ENCODE results near the gene INPP5J.

Gene INPP5J

DNA sequence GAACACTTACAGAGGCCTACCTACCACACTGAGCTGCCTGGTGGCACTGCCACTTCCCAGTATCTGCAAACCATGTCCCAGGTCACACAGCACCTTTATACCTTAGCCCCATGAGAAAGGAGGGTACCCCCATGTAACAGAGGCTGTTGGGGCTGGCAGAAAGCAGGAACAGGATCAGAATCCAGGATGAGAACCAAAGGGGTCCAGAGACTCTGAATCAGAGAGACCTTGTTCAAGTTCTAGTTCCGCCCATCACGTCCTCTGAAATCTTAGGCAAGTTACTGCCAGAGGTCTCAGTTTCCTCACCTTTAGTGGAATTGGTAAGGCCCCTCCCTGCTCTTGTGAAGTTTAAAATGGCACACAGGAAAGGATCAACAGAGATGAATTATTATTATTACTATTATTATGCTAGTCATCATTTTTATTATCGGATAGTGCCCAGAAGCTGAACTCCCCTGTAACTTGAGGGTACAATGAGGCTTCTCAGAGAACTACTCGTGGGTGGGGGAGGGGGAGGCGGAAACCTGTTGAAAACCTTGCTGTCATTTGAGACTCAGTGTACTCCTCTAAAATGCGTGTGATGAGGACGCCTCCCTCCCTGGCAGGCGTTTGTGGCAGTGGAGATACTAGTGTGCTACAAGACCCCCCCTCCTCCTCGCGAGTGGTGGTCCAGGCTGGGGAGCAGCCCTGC is 24.7 kb upstream of the INPP5J start:
- DNase-seq (ENCODE audit: insufficient read length) (no peak), FAIRE-seq (no peak)
- TF ChIP-seq POLR2AphosphoS5 (IDR thresholded peaks at IDR 0.05; ENCODE audit: low read depth, low read length): no peak
- TF ChIP-seq TAF1 (IDR thresholded peaks at IDR 0.05; ENCODE audit: borderline replicate concordance, low read depth, low read length): no peak
- TF ChIP-seq POLR2A (IDR thresholded peaks at IDR 0.05; ENCODE audit: low read depth, low read length): no peak

DNA sequence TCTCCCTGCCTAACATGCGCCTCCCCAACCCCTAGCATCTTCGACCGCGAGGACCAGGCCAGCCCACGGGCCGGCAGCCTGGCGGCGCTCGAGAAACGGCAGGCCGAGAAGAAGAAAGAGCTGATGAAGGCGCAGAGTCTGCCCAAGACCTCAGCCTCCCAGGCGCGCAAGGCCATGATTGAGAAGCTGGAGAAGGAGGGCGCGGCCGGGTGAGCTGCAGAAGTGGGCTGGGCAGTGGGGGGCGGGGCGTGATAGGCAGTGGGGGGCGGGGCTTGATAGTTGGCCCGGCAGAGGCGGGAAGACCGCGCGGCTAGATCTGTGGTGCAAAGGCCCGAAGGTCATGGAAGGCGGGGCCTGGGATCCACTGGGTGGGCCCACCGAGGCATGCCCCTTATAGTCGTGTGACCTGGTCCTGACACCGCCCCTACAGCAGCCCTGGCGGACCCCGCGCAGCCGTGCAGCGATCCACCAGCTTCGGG is 24.1 kb upstream of the INPP5J start:
- FAIRE-seq (no peak), DNase-seq (ENCODE audit: insufficient read length) (no peak)
- TF ChIP-seq POLR2AphosphoS5 (IDR thresholded peaks at IDR 0.05; ENCODE audit: low read depth, low read length): no peak
- TF ChIP-seq POLR2A (IDR thresholded peaks at IDR 0.05; ENCODE audit: low read depth, low read length): no peak
- TF ChIP-seq TAF1 (IDR thresholded peaks at IDR 0.05; ENCODE audit: borderline replicate concordance, low read depth, low read length): no peak

DNA sequence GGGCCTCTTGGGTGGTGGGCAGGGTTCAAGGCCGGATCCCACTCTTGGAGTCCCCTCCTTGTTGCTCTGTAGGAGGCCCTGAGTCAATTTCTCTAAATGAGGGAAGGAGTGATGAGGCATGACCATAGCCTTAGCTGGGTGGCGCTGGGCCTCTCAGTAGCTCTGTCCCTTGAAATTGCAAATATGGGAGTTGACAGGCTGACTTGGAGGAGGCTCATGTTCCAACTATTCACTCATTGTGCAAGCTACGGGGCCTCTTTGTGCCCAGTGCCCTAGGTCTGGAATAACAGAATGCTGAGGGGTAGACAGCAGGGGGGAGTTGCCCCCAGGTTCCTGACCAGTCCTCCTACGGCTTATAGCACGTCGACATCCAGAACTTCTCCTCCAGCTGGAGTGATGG is 23.4 kb upstream of the INPP5J start:
- FAIRE-seq (no peak), DNase-seq (ENCODE audit: insufficient read length) (no peak)
- no peak for TF ChIP-seq POLR2A (IDR thresholded peaks at IDR 0.05; ENCODE audit: low read depth, low read length)
- no peak for TF ChIP-seq TAF1 (IDR thresholded peaks at IDR 0.05; ENCODE audit: borderline replicate concordance, low read depth, low read length)
- TF ChIP-seq POLR2AphosphoS5 (IDR thresholded peaks at IDR 0.05; ENCODE audit: low read depth, low read length): no peak

DNA sequence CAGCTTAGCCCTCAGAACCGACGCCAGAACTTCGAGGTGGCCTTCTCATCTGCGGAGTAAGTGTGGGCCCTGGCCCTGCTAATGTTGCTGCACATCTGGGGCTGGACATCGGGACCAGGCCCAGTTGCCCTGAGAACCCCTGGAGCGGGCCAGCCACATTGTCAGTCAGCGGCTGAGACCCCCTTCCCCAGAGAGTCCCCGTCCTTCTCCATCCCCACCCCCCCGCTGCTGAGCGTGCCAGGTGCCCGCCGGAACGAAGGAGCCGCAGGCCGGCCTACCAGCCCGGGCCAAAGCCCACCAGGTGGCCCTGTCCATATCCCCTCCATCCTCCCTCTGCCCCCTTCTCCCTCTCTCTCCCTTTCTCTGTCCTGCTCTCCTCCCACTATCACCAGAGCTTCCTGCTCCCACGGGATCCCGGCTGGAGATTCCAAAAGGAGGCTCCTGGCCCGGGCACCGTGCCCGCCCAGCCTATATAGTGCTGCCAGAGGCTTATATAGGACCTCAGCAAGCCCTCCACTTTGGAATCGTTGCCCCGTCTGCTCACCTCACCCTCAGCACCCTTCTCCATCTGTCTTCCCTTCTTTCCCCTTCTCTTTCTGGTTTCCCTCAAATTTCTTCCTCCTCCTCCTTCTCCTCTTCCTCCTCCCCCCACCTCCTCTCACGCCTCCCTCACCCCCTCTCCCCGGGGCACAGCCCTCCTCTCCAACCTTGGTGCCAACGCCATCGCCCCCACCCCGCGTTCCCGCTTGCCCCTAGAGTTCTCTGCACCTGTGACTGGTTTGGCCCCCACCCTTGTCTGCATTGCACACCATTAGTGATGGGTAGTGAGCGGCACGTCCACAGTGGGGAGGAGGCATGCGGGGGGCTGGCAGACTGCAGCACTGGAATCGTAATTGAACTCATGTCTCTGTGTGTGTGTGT is 22.7 kb upstream of the INPP5J start:
- TF ChIP-seq POLR2A (IDR thresholded peaks at IDR 0.05; ENCODE audit: low read depth, low read length) (no peak), POLR2AphosphoS5 (IDR thresholded peaks at IDR 0.05; ENCODE audit: low read depth, low read length) (no peak), TAF1 (IDR thresholded peaks at IDR 0.05; ENCODE audit: borderline replicate concordance, low read depth, low read length) (no peak)
- FAIRE-seq: no peak
- DNase-seq (ENCODE audit: insufficient read length): no peak

- DNase-seq (ENCODE audit: insufficient read length) (no peak), FAIRE-seq (no peak)
- TF ChIP-seq TAF1 (IDR thresholded peaks at IDR 0.05; ENCODE audit: borderline replicate concordance, low read depth, low read length): no peak
- TF ChIP-seq POLR2A (IDR thresholded peaks at IDR 0.05; ENCODE audit: low read depth, low read length): no peak
- no peak for TF ChIP-seq POLR2AphosphoS5 (IDR thresholded peaks at IDR 0.05; ENCODE audit: low read depth, low read length)
Observed at GRCh38 chr22:31100762-31101525, 21.8 kb upstream of the INPP5J start.

GRCh38 chr22:31102441-31103081 is 20.2 kb upstream of the INPP5J start:
- FAIRE-seq: no peak
- no peak for TF ChIP-seq POLR2A (IDR thresholded peaks at IDR 0.05; ENCODE audit: low read depth, low read length)
- TF ChIP-seq POLR2AphosphoS5 (IDR thresholded peaks at IDR 0.05; ENCODE audit: low read depth, low read length): no peak
- no peak for TF ChIP-seq TAF1 (IDR thresholded peaks at IDR 0.05; ENCODE audit: borderline replicate concordance, low read depth, low read length)
- no peak for DNase-seq (ENCODE audit: insufficient read length)

DNA sequence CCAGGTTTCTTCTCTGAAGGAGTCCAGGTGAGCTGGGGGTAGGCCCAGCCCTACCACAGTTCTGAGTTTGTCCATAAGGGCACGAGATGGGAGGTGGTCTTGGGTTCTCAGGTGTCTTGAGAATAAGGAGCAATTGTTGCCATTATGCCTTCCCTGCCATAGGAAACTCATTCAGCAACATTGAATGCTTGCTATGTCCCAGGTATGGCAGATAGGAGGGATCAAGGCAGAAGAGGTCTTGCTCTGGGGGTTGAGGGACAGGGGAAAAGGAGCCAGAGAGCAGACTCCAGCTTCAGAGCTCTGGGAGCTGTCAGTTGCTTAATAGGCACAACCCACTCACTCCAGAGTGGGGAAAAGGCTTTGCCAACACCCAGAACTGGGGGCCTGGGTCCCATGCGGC is 19.7 kb upstream of the INPP5J start:
- TF ChIP-seq TAF1 (IDR thresholded peaks at IDR 0.05; ENCODE audit: borderline replicate concordance, low read depth, low read length) (no peak), POLR2A (IDR thresholded peaks at IDR 0.05; ENCODE audit: low read depth, low read length) (no peak), POLR2AphosphoS5 (IDR thresholded peaks at IDR 0.05; ENCODE audit: low read depth, low read length) (no peak)
- no peak for FAIRE-seq

GRCh38 chr22:31103899-31104694 is 18.7 kb upstream of the INPP5J start:
- FAIRE-seq (no peak), DNase-seq (ENCODE audit: insufficient read length) (no peak)
- no peak for TF ChIP-seq POLR2A (IDR thresholded peaks at IDR 0.05; ENCODE audit: low read depth, low read length)
- TF ChIP-seq TAF1 (IDR thresholded peaks at IDR 0.05; ENCODE audit: borderline replicate concordance, low read depth, low read length): no peak
- TF ChIP-seq POLR2AphosphoS5 (IDR thresholded peaks at IDR 0.05; ENCODE audit: low read depth, low read length): no peak

More for the DNA sequence above, 19.7 kb upstream of the INPP5J start:
- no peak for DNase-seq (ENCODE audit: insufficient read length)

- DNase-seq (ENCODE audit: insufficient read length) (no peak), FAIRE-seq (no peak)
- no peak for TF ChIP-seq POLR2AphosphoS5 (IDR thresholded peaks at IDR 0.05; ENCODE audit: low read depth, low read length)
- no peak for TF ChIP-seq POLR2A (IDR thresholded peaks at IDR 0.05; ENCODE audit: low read depth, low read length)
Observed at GRCh38 chr22:31104869-31105268, 17.9 kb upstream of the INPP5J start.

GRCh38 chr22:31105282-31105929 is 17.4 kb upstream of the INPP5J start:
- DNase-seq (ENCODE audit: insufficient read length) (no peak), FAIRE-seq (no peak)
- no peak for TF ChIP-seq POLR2A (IDR thresholded peaks at IDR 0.05; ENCODE audit: low read depth, low read length)
- no peak for TF ChIP-seq TAF1 (IDR thresholded peaks at IDR 0.05; ENCODE audit: borderline replicate concordance, low read depth, low read length)
- no peak for TF ChIP-seq POLR2AphosphoS5 (IDR thresholded peaks at IDR 0.05; ENCODE audit: low read depth, low read length)
